SK-N-SH (cell line): ENCODE data around the gene STRN. TPM values are rescaled to one million over a fixed set of nuclear protein-coding genes. Genes with fewer than 3 reads are reported as not detected.
A peak's percentile ranks its signal among the peaks of the same experiment; 100 is the strongest.

Experiments
- CTCF ChIA-PET: fragments of 300-600, 350-600 bp; formaldehyde crosslinking; extraction: SDS; loops from one replicate; lab custom pipeline; 2021; lab: Yijun Ruan, JAX
- POLR2A ChIA-PET: fragments of 350-600 bp; sonication (Branson Sonifier 250); formaldehyde crosslinking; extraction: SDS; loops from one replicate; lab custom pipeline; 2020; ENCODE audit warnings: antibody characterized with exemption, inconsistent platforms; lab: Yijun Ruan, JAX
- DNase-seq: peaks from one replicate; pipeline ENCODE4 v3.0.0; 2012
- H2AFZ ChIP-seq: fragments of 200-600 bp; sonication (generic); 2 replicates; pipeline ENCODE4 v1.8.1; 2016; ENCODE audit warnings: antibody characterized with exemption, mild to moderate bottlenecking, low read depth
- H3F3A ChIP-seq: fragments of 200-600 bp; sonication (generic); replicated peaks from 2 replicates; pipeline ENCODE3; 2016; ENCODE audit warnings: antibody characterized with exemption, mild to moderate bottlenecking; ENCODE audit not compliant: insufficient read depth
- H3K27ac ChIP-seq, 2 experiments: fragments of 200-500 bp in 1 of 2; fragments of 200-600 bp in 1 of 2; sonication (Bioruptor generic) in 1 of 2; sonication (generic), shearing (Covaris generic) in 1 of 2; 2 replicates each; pipeline versions ENCODE4 v1.5.1 to v1.6.1; 2014 to 2016; ENCODE audit warnings: low read depth in 2 of 2, inconsistent platforms in 1 of 2, low read length in 1 of 2, mild to moderate bottlenecking in 1 of 2, mixed read lengths in 1 of 2
- H3K27me3 ChIP-seq: fragments of 200-600 bp; sonication (generic), shearing (Covaris generic); 2 replicates; pipeline ENCODE4 v1.6.1; 2016; ENCODE audit warnings: mixed run types; ENCODE audit not compliant: insufficient read depth
- H3K36me3 ChIP-seq, 2 experiments: fragments of 200-500 bp in 1 of 2; fragments of 200-600 bp in 1 of 2; sonication (Bioruptor generic) in 1 of 2; sonication (generic) in 1 of 2; replicated peaks in 1 of 2; 2 replicates each; pipeline versions ENCODE3 to v1.5.1; 2014 to 2016; ENCODE audit warnings: low read length in 1 of 2, mild to moderate bottlenecking in 1 of 2; ENCODE audit not compliant: insufficient read depth in 2 of 2, control insufficient read depth in 1 of 2
- H3K4me1 ChIP-seq, 2 experiments: fragments of 200-500 bp in 1 of 2; fragments of 200-600 bp in 1 of 2; sonication (Bioruptor generic) in 1 of 2; sonication (generic), shearing (Covaris generic) in 1 of 2; 2 replicates each; pipeline versions ENCODE4 v1.5.1 to v1.6.1; 2014 to 2016; ENCODE audit warnings: low read depth in 1 of 2, low read length in 1 of 2, mixed run types in 1 of 2; ENCODE audit not compliant: insufficient read depth in 2 of 2, control insufficient read depth in 1 of 2
- H3K4me2 ChIP-seq: fragments of 200-600 bp; sonication (generic), shearing (Covaris generic); 2 replicates; pipeline ENCODE4 v1.6.1; 2017; ENCODE audit warnings: mixed run types
- H3K4me3 ChIP-seq, 2 experiments: fragments of 200-500 bp in 1 of 2; fragments of 200-600 bp in 1 of 2; sonication (Bioruptor generic) in 1 of 2; sonication (generic), shearing (Covaris generic) in 1 of 2; 2 replicates each; pipeline versions ENCODE4 v1.5.1 to v1.8.1; 2014 to 2016; ENCODE audit warnings: low read depth in 2 of 2, inconsistent platforms in 1 of 2, low read length in 1 of 2, mild to moderate bottlenecking in 1 of 2, mixed read lengths in 1 of 2, moderate library complexity in 1 of 2
- H3K79me2 ChIP-seq: fragments of 200-600 bp; sonication (generic); 2 replicates; pipeline ENCODE4 v1.8.1; 2017; ENCODE audit warnings: mild to moderate bottlenecking; ENCODE audit not compliant: insufficient read depth
- H3K9ac ChIP-seq: fragments of 200-600 bp; sonication (generic); 2 replicates; pipeline ENCODE4 v1.6.1; 2017; ENCODE audit warnings: mixed run types
- H3K9me2 ChIP-seq: fragments of 200-600 bp; sonication (generic); 2 replicates; pipeline ENCODE4 v1.6.1; 2017; ENCODE audit warnings: mixed run types
- H3K9me3 ChIP-seq: fragments of 200-600 bp; sonication (generic); 2 replicates; pipeline ENCODE4 v1.6.1; 2017; ENCODE audit warnings: mixed run types, mild to moderate bottlenecking, moderate library complexity
- H4K20me1 ChIP-seq: fragments of 200-600 bp; sonication (generic); 2 replicates; pipeline ENCODE4 v1.6.1; 2017; ENCODE audit warnings: mild to moderate bottlenecking, mixed run types; ENCODE audit not compliant: insufficient read depth
- FOXJ3 ChIP-seq: sonication (generic); formaldehyde crosslinking; IDR thresholded peaks from 2 replicates; pipeline ENCODE4 v1.5.1; 2020; ENCODE audit warnings: mild to moderate bottlenecking, missing genetic modification reagents
- FOXM1 ChIP-seq: IDR thresholded peaks from 2 replicates; pipeline ENCODE4 v1.4.0; 2012; ENCODE audit warnings: low read depth, mild to moderate bottlenecking
- GABPA ChIP-seq: IDR thresholded peaks from 2 replicates; pipeline ENCODE4 v1.4.0; 2012; ENCODE audit warnings: low read depth, mild to moderate bottlenecking
- GATA2 ChIP-seq: sonication (generic); formaldehyde crosslinking; IDR thresholded peaks from 2 replicates; pipeline ENCODE4 v1.5.0; 2020; ENCODE audit warnings: mild to moderate bottlenecking, missing genetic modification reagents
- MEF2A ChIP-seq: IDR thresholded peaks from 2 replicates; pipeline ENCODE4 v1.4.0; 2012; ENCODE audit warnings: low read depth, borderline replicate concordance
- MXI1 ChIP-seq: IDR thresholded peaks from 2 replicates; pipeline ENCODE4 v1.6.1; 2012; ENCODE audit warnings: mild to moderate bottlenecking, low read depth, low read length, improper control_type of control experiment
- NFIC ChIP-seq: IDR thresholded peaks from 2 replicates; pipeline ENCODE4 v1.4.0; 2012; ENCODE audit warnings: borderline replicate concordance
- NRF1 ChIP-seq: IDR thresholded peaks from 2 replicates; pipeline ENCODE4 v1.6.1; 2012; ENCODE audit warnings: low read depth, mild to moderate bottlenecking, low read length
- RCOR1 ChIP-seq: fragments of 150-350 bp; IDR thresholded peaks from 2 replicates; pipeline ENCODE4 v1.6.1; 2017; ENCODE audit warnings: antibody characterized with exemption, low read length
- RFX5 ChIP-seq: IDR thresholded peaks from 2 replicates; pipeline ENCODE4 v1.6.1; 2012; ENCODE audit warnings: mild to moderate bottlenecking, improper control_type of control experiment, low read length
- SMC3 ChIP-seq: IDR thresholded peaks from 2 replicates; pipeline ENCODE4 v1.6.1; 2012; ENCODE audit warnings: low read depth, low read length, improper control_type of control experiment
- TAF1 ChIP-seq: IDR thresholded peaks from 2 replicates; pipeline ENCODE4 v1.6.1; 2012; ENCODE audit warnings: low read depth, mild to moderate bottlenecking, low read length, moderate library complexity, borderline replicate concordance
- TCF12 ChIP-seq: IDR thresholded peaks from 2 replicates; pipeline ENCODE4 v1.4.0; 2012
- TEAD4 ChIP-seq: IDR thresholded peaks from 2 replicates; pipeline ENCODE4 v1.4.0; 2012; ENCODE audit warnings: mild to moderate bottlenecking, borderline replicate concordance; ENCODE audit not compliant: insufficient read depth
- USF1 ChIP-seq: IDR thresholded peaks from 2 replicates; pipeline ENCODE4 v1.4.0; 2012; ENCODE audit warnings: low read depth, borderline replicate concordance
- USF2 ChIP-seq: fragments of 150-350 bp; IDR thresholded peaks from 2 replicates; pipeline ENCODE4 v1.6.1; 2017; ENCODE audit warnings: antibody characterized with exemption, low read length, low read depth, borderline replicate concordance
- YY1 ChIP-seq: IDR thresholded peaks from 2 replicates; pipeline ENCODE4 v1.4.0; 2012; ENCODE audit warnings: low read depth, mild to moderate bottlenecking
- WGBS: methylation state at CpG from one replicate; pipeline ENCODE4 v1.1.6; 2017; ENCODE audit warnings: low lambda C conversion rate; 5-methylcytosine and 5-hydroxymethylcytosine counted together
- polyA plus RNA-seq, 3 experiments: library from polyadenylated mRNA; depleted of rRNA; stranded (reverse); fragments of >200 nt; gene quantifications; 2 replicates each; pipeline ENCODE4 v1.2.3, GENCODE V29; 2012

The STRN gene
- polyA plus RNA-seq, 1 of the 3 experiments (the other 2 are of a cell fraction): 4.8 TPM

GRCh38 chr2:36988008-36988407 lies 21.7 kb upstream of the STRN start:
- POLR2A ChIA-PET: no interaction called here
- H3F3A ChIP-seq: peaks cover 7% of the 10 kb centered on the region
- 97% methylated on average over 6 of the region's 6 CpGs for WGBS
- no peak overlapping the region for H3K4me2 ChIP-seq
- H3K9me2 ChIP-seq: no peaks in the 10 kb centered on the region
- H4K20me1 ChIP-seq: no peaks in the 10 kb centered on the region
- H3K4me1 ChIP-seq: no peaks in the 10 kb centered on the region
- no peak overlapping the region for H3K27ac ChIP-seq
- H3K9me3 ChIP-seq: no peaks in the 10 kb centered on the region
- no peaks in the 10 kb centered on the region for H3K27me3 ChIP-seq
- no peak overlapping the region for H3K9ac ChIP-seq
- peaks cover 6 to 48% of the 10 kb centered on the region in 2 experiments for H3K36me3 ChIP-seq
- TF ChIP-seq MEF2A (no peak), USF2 (no peak), TCF12 (no peak), USF1 (no peak), RFX5 (no peak), TEAD4 (no peak), MXI1 (no peak), YY1 (no peak), NRF1 (no peak), FOXJ3 (CRISPR knock-in tag) (no peak), GABPA (no peak), RCOR1 (no peak), SMC3 (no peak), FOXM1 (no peak), TAF1 (no peak), GATA2 (CRISPR knock-in tag) (no peak)
- no peak overlapping the region for H3K4me3 ChIP-seq
- H3K79me2 ChIP-seq: no peaks in the 10 kb centered on the region
- H2AFZ ChIP-seq: no peak overlapping the region
- DNase-seq: no peak
- CTCF ChIA-PET: interaction anchor here (1.6 kb wide), 1 partner anchor 203 kb away, joined by 3 read pairs; no protein-coding TSS in a partner anchor

DNA sequence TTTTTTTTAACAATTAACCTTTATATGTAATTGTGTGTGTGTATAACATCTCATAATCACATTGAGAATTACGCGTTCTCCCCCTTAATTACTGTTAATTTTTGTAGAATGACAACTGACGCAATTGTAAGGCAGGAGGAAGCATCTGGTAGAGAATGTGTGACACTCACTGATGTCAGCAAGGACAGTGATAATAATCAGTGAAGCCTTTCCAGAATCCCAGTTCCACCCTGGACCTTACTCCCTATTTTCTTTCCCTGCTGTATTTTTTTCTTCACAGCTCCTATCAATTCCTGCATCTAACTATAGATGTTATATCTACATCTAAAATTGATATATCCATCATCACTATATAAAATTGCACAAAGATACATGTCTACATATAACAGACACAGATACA lies 16.1 kb upstream of the STRN start:
- peak; percentile 47 for DNase-seq
- ChIA-PET CTCF (interaction anchor here (0.8 to 1.5 kb wide), 4 partner anchors 10 to 185 kb away, joined by 3 to 5 read pairs (median 4); no protein-coding TSS in a partner anchor), POLR2A (no interaction called here)
- Histone ChIP-seq H3K9ac (no peak overlapping the region), H4K20me1 (no peaks in the 10 kb centered on the region), H3K9me2 (no peaks in the 10 kb centered on the region), H3K36me3 (peaks cover 8 to 42% of the 10 kb centered on the region in 2 experiments), H3K27me3 (no peaks in the 10 kb centered on the region), H3K4me1 (no peaks in the 10 kb centered on the region), H2AFZ (no peak overlapping the region), H3F3A (peaks cover 3% of the 10 kb centered on the region), H3K9me3 (no peaks in the 10 kb centered on the region), H3K27ac (no peak overlapping the region), H3K4me2 (no peak overlapping the region), H3K79me2 (no peaks in the 10 kb centered on the region), H3K4me3 (no peak overlapping the region)
- TF ChIP-seq NFIC (no peak), GATA2 (CRISPR knock-in tag) (peak; percentile 40; the same call in 1 of the 2 replicates)
- WGBS: 76% methylated on average over 3 of the region's 3 CpGs
